CD14-positive monocyte (primary cell): ENCODE measurements around the gene PLOD2. TPM values are rescaled to one million over a fixed set of nuclear protein-coding genes. Genes with fewer than 3 reads are reported as not detected.

Experiments
- DNase-seq, 3 donors: peaks; one replicate each; pipeline ENCODE4 v3.0.0-alpha.2; 2011 to 2022
- H2AFZ ChIP-seq: 2 replicates; pipeline ENCODE4 v1.6.0; 2012; ENCODE audit warnings: mild to moderate bottlenecking, low read depth, low read length, inconsistent platforms; ENCODE audit not compliant: insufficient read depth, poor library complexity, severe bottlenecking
- H3K27ac ChIP-seq, 2 donors: 1 replicate in 1 of 2; 2 replicates in 1 of 2; pipeline ENCODE4 v1.5.1; 2012 to 2013; ENCODE audit warnings: low read length in 2 of 2, control low read depth in 1 of 2, inconsistent platforms in 1 of 2, low read depth in 1 of 2, mild to moderate bottlenecking in 1 of 2
- H3K27me3 ChIP-seq, 2 donors: one replicate each; pipeline versions ENCODE4 v1.6.0 to v1.6.1; 2011 to 2013; ENCODE audit warnings: low read length in 2 of 2; ENCODE audit not compliant: control insufficient read depth in 2 of 2, insufficient read depth in 2 of 2
- H3K36me3 ChIP-seq, 2 donors: replicated peaks in 1 of 2; 1 replicate in 1 of 2; 2 replicates in 1 of 2; pipeline versions ENCODE4 v1.5.1 to v1.6.1; 2012 to 2013; ENCODE audit warnings: low read length in 2 of 2, control low read depth in 1 of 2, inconsistent platforms in 1 of 2, mild to moderate bottlenecking in 1 of 2; ENCODE audit not compliant: insufficient read depth in 2 of 2, control insufficient read depth in 1 of 2
- H3K4me1 ChIP-seq, 2 donors: 1 replicate in 1 of 2; 2 replicates in 1 of 2; pipeline versions ENCODE4 v1.5.1 to v1.6.1; 2012 to 2013; ENCODE audit warnings: low read length in 2 of 2, control low read depth in 1 of 2, inconsistent platforms in 1 of 2, mild to moderate bottlenecking in 1 of 2, moderate library complexity in 1 of 2; ENCODE audit not compliant: insufficient read depth in 2 of 2, control insufficient read depth in 1 of 2
- H3K4me2 ChIP-seq: replicated peaks from 2 replicates; pipeline ENCODE3; 2012; ENCODE audit warnings: low read length, moderate library complexity, mild to moderate bottlenecking; ENCODE audit not compliant: poor library complexity, severe bottlenecking; ENCODE audit errors: extremely low read depth
- H3K4me3 ChIP-seq, 3 experiments: fragments of 200-600 bp in 1 of 3; sonication (generic) in 1 of 3; replicated peaks in 1 of 3; 1 replicate in 2 of 3; 2 replicates in 1 of 3; pipeline ENCODE4 v1.5.1; 2011 to 2013; ENCODE audit warnings: low read length in 3 of 3, mild to moderate bottlenecking in 3 of 3, control low read depth in 2 of 3, low read depth in 2 of 3, inconsistent platforms in 1 of 3, moderate library complexity in 1 of 3
- H3K79me2 ChIP-seq: 2 replicates; pipeline ENCODE4 v1.6.0; 2012; ENCODE audit warnings: mild to moderate bottlenecking, control low read depth, inconsistent platforms, low read length, moderate library complexity; ENCODE audit not compliant: insufficient read depth
- H3K9ac ChIP-seq: 2 replicates; pipeline ENCODE4 v1.6.0; 2017; ENCODE audit warnings: low read length, mild to moderate bottlenecking; ENCODE audit not compliant: insufficient read depth, poor library complexity, severe bottlenecking
- H3K9me3 ChIP-seq, 2 donors: replicated peaks in 1 of 2; 1 replicate in 1 of 2; 2 replicates in 1 of 2; pipeline versions ENCODE4 v1.5.1 to v1.6.1; 2012 to 2013; ENCODE audit warnings: low read length in 2 of 2, control low read depth in 1 of 2; ENCODE audit not compliant: control insufficient read depth in 1 of 2, insufficient read depth in 1 of 2
- H4K20me1 ChIP-seq: 2 replicates; pipeline ENCODE4 v1.6.0; 2012; ENCODE audit warnings: mild to moderate bottlenecking, low read length, control low read depth, moderate library complexity; ENCODE audit not compliant: insufficient read depth
- H3K27ac Mint-ChIP-seq, 7 donors: one replicate each; pipeline ENCODE4 v1.8.0; 2020; ENCODE audit warnings: mild to moderate bottlenecking in 7 of 7, mixed read lengths in 7 of 7, moderate library complexity in 6 of 7, inconsistent platforms in 2 of 7
- H3K27me3 Mint-ChIP-seq, 3 donors: one replicate each; pipeline ENCODE4 v1.8.0; 2021 to 2022; ENCODE audit warnings: low read depth in 3 of 3, mild to moderate bottlenecking in 3 of 3, mixed read lengths in 3 of 3, moderate library complexity in 3 of 3, inconsistent platforms in 1 of 3
- H3K36me3 Mint-ChIP-seq, 2 donors: one replicate each; pipeline ENCODE4 v1.8.0; 2020; ENCODE audit warnings: mixed read lengths in 2 of 2, inconsistent platforms in 1 of 2, mild to moderate bottlenecking in 1 of 2
- H3K4me1 Mint-ChIP-seq: one replicate; pipeline ENCODE4 v1.8.0; 2020; ENCODE audit warnings: mild to moderate bottlenecking, mixed read lengths
- H3K4me3 Mint-ChIP-seq, 2 donors: one replicate each; pipeline ENCODE4 v1.8.0; 2020; ENCODE audit warnings: mild to moderate bottlenecking in 2 of 2, mixed read lengths in 2 of 2, moderate library complexity in 1 of 2
- H3K9me3 Mint-ChIP-seq, 7 donors: one replicate each; pipeline ENCODE4 v1.8.0; 2020 to 2022; ENCODE audit warnings: mixed read lengths in 7 of 7, mild to moderate bottlenecking in 6 of 7, moderate library complexity in 6 of 7, inconsistent platforms in 2 of 7
- CTCF ChIP-seq: fragments of 200-600 bp; IDR thresholded peaks from one replicate; pipeline ENCODE4 v1.8.0; 2022; ENCODE audit warnings: antibody characterized with exemption, mild to moderate bottlenecking
- intact Hi-C, 2 donors: fragments of 100-400 bp; cut with micrococcal nuclease; formaldehyde crosslinking; loops; one replicate each; pipeline versions ENCODE4 v1.15.0 to v1.15.1; 2023
- polyA plus RNA-seq, 3 donors: library from polyadenylated mRNA; depleted of rRNA in 1 of 3; unstranded in 2 of 3; stranded (reverse) in 1 of 3; fragments of 300-500 nt in 2 of 3; fragments of >200 nt in 1 of 3; fragmentation: Illumina TruSeq in 2 of 3; gene quantifications; 1 replicate in 2 of 3; 2 replicates in 1 of 3; pipeline ENCODE4 v1.2.3, GENCODE V29; 2012 to 2021

Gene PLOD2
- polyA plus RNA-seq, 3 donors, result not detected

DNA sequence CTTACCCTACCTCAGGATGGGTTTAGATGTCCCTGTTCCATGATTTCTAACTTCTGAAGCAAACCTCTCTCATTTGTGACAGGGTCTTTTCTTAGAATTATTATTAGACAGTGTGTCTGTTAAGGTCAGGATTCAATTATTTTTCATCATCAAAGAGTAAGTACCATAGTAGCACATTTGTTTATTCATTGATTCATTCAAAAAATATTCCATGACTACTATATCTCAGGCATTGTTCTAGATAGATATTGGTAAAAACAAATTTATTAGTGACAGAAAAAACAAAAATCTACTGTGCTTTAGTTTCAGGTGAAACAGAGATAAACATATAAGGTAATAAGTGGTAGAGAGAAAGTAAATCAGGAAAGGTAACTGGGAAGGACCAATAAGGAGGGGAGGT, 3.5 kb upstream of the PLOD2 start:
- Mint-ChIP-seq H3K27ac (no peak overlapping the region), H3K27me3 (peaks cover 38 to 48% (median 45%) of the 10 kb centered on the region in 3 donors), H3K36me3 (peaks cover 0 to 4% of the 10 kb centered on the region in 2 donors), H3K9me3 (peaks cover 0 to 13% (median 3%) of the 10 kb centered on the region in 7 donors), H3K4me1 (peaks cover 20% of the 10 kb centered on the region), H3K4me3 (no peak overlapping the region)
- DNase-seq, result no peak
- intact Hi-C loops, result no loop called here
- no peak overlapping the region for H3K27ac ChIP-seq
- no peak overlapping the region for H2AFZ ChIP-seq
- H3K9ac ChIP-seq, result no peak overlapping the region
- no peaks in the 10 kb centered on the region for H3K9me3 ChIP-seq
- no peaks in the 10 kb centered on the region for H4K20me1 ChIP-seq
- no peaks in the 10 kb centered on the region for H3K36me3 ChIP-seq
- no peak overlapping the region for H3K4me3 ChIP-seq
- TF ChIP-seq CTCF, result no peak
- H3K27me3 ChIP-seq, result peaks cover 29 to 42% of the 10 kb centered on the region in 2 donors
- H3K4me1 ChIP-seq, result peaks cover 15 to 18% of the 10 kb centered on the region in 2 donors
- no peaks in the 10 kb centered on the region for H3K79me2 ChIP-seq
- H3K4me2 ChIP-seq, result no peak overlapping the region

DNA sequence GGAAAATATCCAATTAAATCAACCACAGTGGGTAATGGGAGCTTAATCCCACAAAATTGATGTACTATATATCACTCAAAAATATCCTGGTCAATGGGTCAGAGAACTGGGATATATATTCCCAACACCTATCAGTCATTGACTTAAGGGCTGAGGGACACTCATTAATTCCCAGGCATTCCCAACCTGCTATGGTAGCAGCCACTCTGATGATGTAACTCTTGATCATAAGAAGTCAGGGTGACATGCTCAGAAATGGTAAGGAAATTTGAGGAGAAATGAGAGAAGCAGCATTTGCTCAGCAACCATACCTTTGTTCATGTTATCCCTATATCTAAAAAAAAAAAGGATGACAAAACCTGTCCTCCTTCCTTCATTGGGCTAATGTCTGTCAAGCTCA, 3.1 kb upstream of the PLOD2 start:
- no peak overlapping the region for H3K4me3 ChIP-seq
- H3K27me3 ChIP-seq, result peaks cover 33 to 46% of the 10 kb centered on the region in 2 donors
- peaks cover 20% of the 10 kb centered on the region for H3K4me1 Mint-ChIP-seq
- no peak overlapping the region for H3K27ac ChIP-seq
- H3K9ac ChIP-seq, result no peak overlapping the region
- peaks cover 0 to 4% of the 10 kb centered on the region in 2 donors for H3K36me3 Mint-ChIP-seq
- no peaks in the 10 kb centered on the region for H4K20me1 ChIP-seq
- no peaks in the 10 kb centered on the region for H3K9me3 ChIP-seq
- H3K4me1 ChIP-seq, result peaks cover 15 to 18% of the 10 kb centered on the region in 2 donors
- no peaks in the 10 kb centered on the region for H3K79me2 ChIP-seq
- peaks cover 0 to 13% (median 3%) of the 10 kb centered on the region in 7 donors for H3K9me3 Mint-ChIP-seq
- H3K36me3 ChIP-seq, result no peaks in the 10 kb centered on the region
- no peak for TF ChIP-seq CTCF
- H2AFZ ChIP-seq, result no peak overlapping the region
- no peak overlapping the region for H3K4me2 ChIP-seq
- H3K4me3 Mint-ChIP-seq, result no peak overlapping the region
- H3K27me3 Mint-ChIP-seq, result peaks cover 42 to 52% (median 49%) of the 10 kb centered on the region in 3 donors
- no peak for DNase-seq
- H3K27ac Mint-ChIP-seq, result no peak overlapping the region
- intact Hi-C loops, result no loop called here
